Epithelial cell of proximal tubule (primary cell): Measurements from ENCODE around the gene TECPR1. TPM values are rescaled to one million over a fixed set of nuclear protein-coding genes. Genes with fewer than 3 reads are reported as not detected.

Source experiments
- DNase-seq: peaks from one replicate; pipeline ENCODE4 v3.0.0-alpha.2; 2011; ENCODE audit warnings: low read depth
- H3K4me3 ChIP-seq: 2 replicates; pipeline ENCODE4 v1.5.1; 2011; ENCODE audit warnings: low read depth, mild to moderate bottlenecking, low read length
- CTCF ChIP-seq: conservative IDR thresholded peaks from 2 replicates; pipeline ENCODE4 v1.5.1; 2012; ENCODE audit warnings: low read depth, mild to moderate bottlenecking, low read length
- total RNA-seq: library from RNA; depleted of rRNA; stranded (reverse); fragments of >200 nt; gene quantifications from 2 replicates; pipeline ENCODE4 v1.2.3, GENCODE V29; 2015

Gene TECPR1
- total RNA-seq, 1 donor from 2014 or later, result 16.7 TPM

- H3K4me3 ChIP-seq, result no peak overlapping the region
- TF ChIP-seq CTCF, result no peak
- no peak for DNase-seq
These were observed 20.4 kb downstream of the TECPR1 start for GRCh38 chr7:98231493-98232262.

- no peak for TF ChIP-seq CTCF
- no peak for DNase-seq
- H3K4me3 ChIP-seq, result no peak overlapping the region
These were observed 21.1 kb downstream of the TECPR1 start for GRCh38 chr7:98230746-98231471.

DNA sequence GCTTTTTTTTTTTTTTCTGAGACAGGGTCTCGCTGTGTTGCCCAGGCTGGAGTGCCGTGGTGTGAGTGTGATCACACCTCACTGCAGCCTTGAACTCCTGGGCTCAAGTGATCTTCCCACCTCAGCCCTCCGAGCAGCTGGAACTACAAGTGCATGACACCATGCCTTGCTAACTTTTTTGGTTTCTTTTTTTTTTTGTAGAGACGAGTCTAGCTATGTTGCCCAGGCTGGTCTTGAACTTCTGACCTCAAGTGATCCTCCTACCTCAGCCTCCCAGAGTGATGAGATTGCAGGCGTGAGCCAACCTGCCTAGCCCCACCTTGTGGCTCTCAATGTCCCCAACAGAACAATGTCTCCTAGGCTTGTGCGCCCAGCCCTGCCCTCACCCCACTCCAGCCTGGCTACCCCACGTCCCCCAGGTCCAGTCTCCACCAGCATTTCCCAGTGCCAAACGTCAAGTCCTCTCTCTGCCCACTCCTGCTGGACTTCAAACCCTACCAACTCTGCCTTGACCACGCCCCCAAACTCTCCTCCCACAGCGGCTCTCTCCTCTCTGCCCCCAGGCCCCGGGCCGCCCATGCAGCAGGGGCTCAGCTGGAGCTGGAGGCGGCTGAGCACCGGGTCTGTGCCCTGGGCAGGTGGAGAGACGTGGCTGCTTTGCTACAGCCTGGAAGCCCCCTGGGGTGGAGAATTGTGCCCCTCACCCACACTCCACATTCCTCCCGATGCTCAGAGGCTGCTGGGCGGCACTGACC, 21.9 kb downstream of the TECPR1 start:
- DNase-seq, result no peak
- no peak overlapping the region for H3K4me3 ChIP-seq
- no peak for TF ChIP-seq CTCF

- no peak for TF ChIP-seq CTCF
- DNase-seq, result no peak
- no peak overlapping the region for H3K4me3 ChIP-seq
These were observed 22.6 kb downstream of the TECPR1 start for GRCh38 chr7:98229441-98229840.

GRCh38 chr7:98228801-98229200, 23.2 kb downstream of the TECPR1 start:
- DNase-seq, result no peak
- no peak overlapping the region for H3K4me3 ChIP-seq
- no peak for TF ChIP-seq CTCF

- no peak for DNase-seq
- TF ChIP-seq CTCF, result no peak
These were observed 24.1 kb downstream of the TECPR1 start for GRCh38 chr7:98227939-98228338.

More at GRCh38 chr7:98227939-98228338, 24.1 kb downstream of the TECPR1 start:
- no peak overlapping the region for H3K4me3 ChIP-seq
